Smooth muscle cell (in vitro differentiated cells): Measurements from ENCODE around the gene RBKS. TPM values are rescaled to one million over a fixed set of nuclear protein-coding genes. Genes with fewer than 3 reads are reported as not detected.

ENCODE experiments used
- DNase-seq: peaks from one replicate; lab custom pipeline; 2025; ENCODE audit not compliant: unreplicated experiment; lab: John Stamatoyannopoulos, UW
- H2AFZ ChIP-seq: fragments of 200-600 bp; sonication (generic); 2 replicates; pipeline ENCODE4 v1.6.0; 2016; ENCODE audit warnings: antibody characterized with exemption, low read depth, mild to moderate bottlenecking
- H3F3A ChIP-seq: fragments of 200-600 bp; sonication (generic); 2 replicates; pipeline ENCODE4 v1.6.0; 2017; ENCODE audit warnings: antibody characterized with exemption, low read depth
- H3K27ac ChIP-seq: fragments of 200-600 bp; sonication (generic); 2 replicates; pipeline ENCODE4 v1.5.1; 2016; ENCODE audit warnings: low read depth, mild to moderate bottlenecking
- H3K27me3 ChIP-seq: fragments of 200-600 bp; sonication (generic); 2 replicates; pipeline ENCODE4 v1.6.1; 2016; ENCODE audit warnings: low read depth, mild to moderate bottlenecking
- H3K36me3 ChIP-seq: fragments of 200-600 bp; sonication (generic); 2 replicates; pipeline ENCODE4 v1.5.1; 2016; ENCODE audit warnings: low read depth
- H3K4me1 ChIP-seq: fragments of 200-600 bp; sonication (generic); 2 replicates; pipeline ENCODE4 v1.5.1; 2016; ENCODE audit warnings: low read depth
- H3K4me2 ChIP-seq: fragments of 200-600 bp; sonication (generic); 2 replicates; pipeline ENCODE4 v1.6.0; 2016; ENCODE audit warnings: mild to moderate bottlenecking
- H3K4me3 ChIP-seq: fragments of 200-600 bp; sonication (generic); 2 replicates; pipeline ENCODE4 v1.5.1; 2016; ENCODE audit warnings: mild to moderate bottlenecking
- H3K79me2 ChIP-seq: fragments of 200-600 bp; sonication (generic); 2 replicates; pipeline ENCODE4 v1.6.0; 2016; ENCODE audit warnings: low read depth, mild to moderate bottlenecking
- H3K9ac ChIP-seq: fragments of 200-600 bp; sonication (generic); 2 replicates; pipeline ENCODE4 v1.6.0; 2016; ENCODE audit warnings: low read depth
- H3K9me3 ChIP-seq: fragments of 200-600 bp; sonication (generic); replicated peaks from 2 replicates; pipeline ENCODE4 v1.5.1; 2016; ENCODE audit warnings: low read depth
- H4K20me1 ChIP-seq: fragments of 200-600 bp; sonication (generic); 2 replicates; pipeline ENCODE4 v1.6.0; 2016; ENCODE audit warnings: low read depth
- WGBS: methylation state at CpG from one replicate; pipeline ENCODE4 v1.1.7; 2016; ENCODE audit warnings: low lambda C conversion rate; 5-methylcytosine and 5-hydroxymethylcytosine counted together
- polyA plus RNA-seq: library from polyadenylated mRNA; unstranded; fragments of >200 nt; fragmentation: Nextera tagmentation; extraction: Ambion mirVana; gene quantifications from 2 replicates; pipeline ENCODE4 v1.2.1, GENCODE V29; 2016
- total RNA-seq: library from RNA; depleted of rRNA; stranded (reverse); fragments of >200 nt; gene quantifications from 2 replicates; pipeline ENCODE4 v1.2.3, GENCODE V29; 2014
- TF ChIP-seq, protein P1 (sequence below): fragments of 200-600 bp; sonication (generic); IDR thresholded peaks from 2 replicates; pipeline ENCODE4 v1.5.1; 2017; ENCODE audit warnings: borderline replicate concordance, mild to moderate bottlenecking, antibody characterized with exemption; ENCODE audit not compliant: insufficient read depth, poor library complexity, severe bottlenecking

The RBKS gene
- total and polyA plus RNA-seq, 2 experiments from 2014 or later, result 1.0 to 3.3 TPM

DNA sequence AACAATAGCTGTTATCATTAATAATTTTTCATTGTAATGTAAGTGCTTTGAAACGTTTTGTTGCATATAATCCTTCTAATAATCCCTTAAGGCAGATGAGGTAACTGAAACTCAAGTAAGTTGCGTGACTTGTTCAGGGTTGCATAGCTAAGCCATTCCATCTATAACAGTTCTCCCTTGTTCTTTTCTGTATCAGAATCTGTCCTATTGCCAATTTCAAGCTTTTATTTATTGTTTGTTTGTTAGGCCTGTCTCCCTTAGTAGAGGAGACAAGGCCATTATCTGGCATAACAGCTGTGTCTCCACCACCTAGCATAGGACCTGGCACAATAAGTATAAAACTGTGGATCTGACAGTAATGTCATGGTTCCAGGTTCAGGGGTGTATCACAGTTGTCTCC, 19.7 kb upstream of the RBKS start:
- H3K4me2 ChIP-seq, result no peak overlapping the region
- H2AFZ ChIP-seq, result no peak overlapping the region
- H3K4me3 ChIP-seq, result no peak overlapping the region
- WGBS, result 71% methylated on average over 2 of the region's 2 CpGs
- no peaks in the 10 kb centered on the region for H3K9me3 ChIP-seq
- H3F3A ChIP-seq, result no peaks in the 10 kb centered on the region
- no peaks in the 10 kb centered on the region for H4K20me1 ChIP-seq
- DNase-seq, result no peak
- no peaks in the 10 kb centered on the region for H3K27me3 ChIP-seq
- H3K27ac ChIP-seq, result no peak overlapping the region
- no peaks in the 10 kb centered on the region for H3K4me1 ChIP-seq
- no peaks in the 10 kb centered on the region for H3K79me2 ChIP-seq
- TF ChIP-seq, protein P1, sequence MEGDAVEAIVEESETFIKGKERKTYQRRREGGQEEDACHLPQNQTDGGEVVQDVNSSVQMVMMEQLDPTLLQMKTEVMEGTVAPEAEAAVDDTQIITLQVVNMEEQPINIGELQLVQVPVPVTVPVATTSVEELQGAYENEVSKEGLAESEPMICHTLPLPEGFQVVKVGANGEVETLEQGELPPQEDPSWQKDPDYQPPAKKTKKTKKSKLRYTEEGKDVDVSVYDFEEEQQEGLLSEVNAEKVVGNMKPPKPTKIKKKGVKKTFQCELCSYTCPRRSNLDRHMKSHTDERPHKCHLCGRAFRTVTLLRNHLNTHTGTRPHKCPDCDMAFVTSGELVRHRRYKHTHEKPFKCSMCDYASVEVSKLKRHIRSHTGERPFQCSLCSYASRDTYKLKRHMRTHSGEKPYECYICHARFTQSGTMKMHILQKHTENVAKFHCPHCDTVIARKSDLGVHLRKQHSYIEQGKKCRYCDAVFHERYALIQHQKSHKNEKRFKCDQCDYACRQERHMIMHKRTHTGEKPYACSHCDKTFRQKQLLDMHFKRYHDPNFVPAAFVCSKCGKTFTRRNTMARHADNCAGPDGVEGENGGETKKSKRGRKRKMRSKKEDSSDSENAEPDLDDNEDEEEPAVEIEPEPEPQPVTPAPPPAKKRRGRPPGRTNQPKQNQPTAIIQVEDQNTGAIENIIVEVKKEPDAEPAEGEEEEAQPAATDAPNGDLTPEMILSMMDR, result no peak
- H3K9ac ChIP-seq, result no peak overlapping the region
- H3K36me3 ChIP-seq, result no peaks in the 10 kb centered on the region

DNA sequence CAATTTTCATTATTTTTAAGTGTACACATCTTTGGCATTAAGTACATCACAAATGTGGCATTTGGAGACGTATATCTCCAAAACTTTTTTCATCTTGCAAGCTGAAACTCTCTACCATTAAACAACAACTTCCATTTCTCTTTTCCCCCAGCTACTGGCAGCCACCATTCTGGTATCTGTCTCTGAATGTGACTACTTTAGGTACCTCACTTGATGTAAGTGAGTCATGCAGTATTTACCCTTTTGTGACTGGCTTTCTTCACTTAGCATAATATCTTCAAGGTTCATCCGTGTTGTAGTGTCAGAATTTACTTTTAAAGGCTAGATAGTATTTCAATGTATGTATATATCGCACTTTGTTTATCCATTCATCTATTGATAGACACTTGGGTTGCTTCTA, 17.4 kb upstream of the RBKS start:
- Histone ChIP-seq H4K20me1 (no peaks in the 10 kb centered on the region), H3K4me2 (no peak overlapping the region), H3K4me3 (no peak overlapping the region), H3K27ac (no peak overlapping the region), H3F3A (no peaks in the 10 kb centered on the region), H3K9me3 (no peaks in the 10 kb centered on the region), H3K27me3 (no peaks in the 10 kb centered on the region), H3K36me3 (no peaks in the 10 kb centered on the region), H3K4me1 (no peaks in the 10 kb centered on the region), H3K79me2 (peaks cover 2% of the 10 kb centered on the region), H3K9ac (no peak overlapping the region), H2AFZ (no peak overlapping the region)
- WGBS, result 60% methylated on average over 3 of the region's 3 CpGs
- TF ChIP-seq, protein P1, result no peak
- DNase-seq, result no peak

DNA sequence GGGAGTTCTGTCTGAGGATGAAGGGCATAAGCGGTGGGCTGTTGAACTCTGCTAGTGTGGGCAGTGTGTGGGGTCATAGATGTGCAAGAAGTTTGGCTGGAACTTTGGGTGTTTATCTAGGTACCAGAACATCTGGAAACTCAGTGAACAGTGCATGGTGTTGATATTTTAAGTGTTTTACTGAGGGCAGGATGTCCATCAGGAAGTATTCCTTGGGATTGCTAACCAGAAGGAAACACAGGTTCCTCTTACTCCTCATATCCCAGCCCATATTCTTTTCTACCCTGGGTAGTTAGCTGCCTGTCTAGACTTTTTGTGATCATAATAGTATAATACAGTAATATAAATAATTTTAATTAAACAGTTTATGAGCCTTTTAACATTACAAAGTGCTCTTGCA, 15.9 kb upstream of the RBKS start:
- Histone ChIP-seq H3K27me3 (no peaks in the 10 kb centered on the region), H4K20me1 (no peaks in the 10 kb centered on the region), H3K4me2 (no peak overlapping the region), H3K9ac (no peak overlapping the region), H3K9me3 (no peaks in the 10 kb centered on the region), H3K36me3 (no peaks in the 10 kb centered on the region), H2AFZ (no peak overlapping the region), H3F3A (no peaks in the 10 kb centered on the region), H3K4me1 (no peaks in the 10 kb centered on the region), H3K4me3 (no peak overlapping the region), H3K27ac (no peak overlapping the region), H3K79me2 (peaks cover 5% of the 10 kb centered on the region)
- WGBS, result 100% methylated on average over 1 of the region's 1 CpG
- TF ChIP-seq, protein P1, result no peak
- DNase-seq, result no peak

DNA sequence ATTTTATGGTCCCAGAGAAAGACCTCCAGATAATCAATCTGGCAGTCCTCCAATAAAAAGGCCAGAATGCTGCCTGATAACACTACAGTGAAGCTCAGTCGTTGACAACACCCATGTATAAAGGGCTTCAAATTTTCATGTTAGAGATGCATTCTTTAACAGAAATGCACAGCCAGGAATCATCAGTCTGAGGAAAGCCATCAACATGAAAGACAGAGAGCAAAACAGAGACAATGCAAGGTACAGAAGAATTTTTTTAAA, 14.1 kb upstream of the RBKS start:
- WGBS, result 82% methylated on average over 1 of the region's 1 CpG

More for the DNA sequence above, 14.1 kb upstream of the RBKS start:
- Histone ChIP-seq H3K4me2 (peak overlapping the region; percentile 47), H3F3A (no peaks in the 10 kb centered on the region), H3K9ac (no peak overlapping the region), H3K79me2 (peaks cover 5% of the 10 kb centered on the region), H3K36me3 (no peaks in the 10 kb centered on the region), H2AFZ (no peak overlapping the region), H4K20me1 (no peaks in the 10 kb centered on the region), H3K27me3 (no peaks in the 10 kb centered on the region), H3K4me3 (no peak overlapping the region), H3K27ac (peak overlapping the region; percentile 64), H3K4me1 (no peaks in the 10 kb centered on the region), H3K9me3 (no peaks in the 10 kb centered on the region)
- TF ChIP-seq, protein P1, result no peak
- DNase-seq, result no peak
